Measurements from ENCODE around the gene RER1.

RER1 gene

GRCh38 chr1:2344121-2344681, 47.4 kb upstream of the RER1 start:
- Histone ChIP-seq H3K36me3 (ENCODE audit: insufficient read depth, low read length) (no peaks in the 10 kb centered on the region), H3K79me2 (ENCODE audit: insufficient read depth, low read length) (no peaks in the 10 kb centered on the region), H3K27me3 (ENCODE audit: insufficient read depth, low read length, poor library complexity) (no peaks in the 10 kb centered on the region), H4K20me1 (ENCODE audit: insufficient read depth, low read length) (0 out of 2 replicates have a peak, but pooled peaks cover 5% of the 10 kb centered on the region), H3K27ac (ENCODE audit: low read length) (no peak overlapping the region), H2AFZ (ENCODE audit: low read depth, low read length) (no peak overlapping the region), H3K9ac (ENCODE audit: low read depth, low read length) (no peak overlapping the region), H3K4me1 (ENCODE audit: insufficient read depth, low read length) (no peaks in the 10 kb centered on the region), H3K4me2 (ENCODE audit: insufficient read depth, low read length) (no peak overlapping the region), H3K9me3 (ENCODE audit: insufficient read depth, low read length, severe bottlenecking) (no peaks in the 10 kb centered on the region), H3K4me3 (ENCODE audit: low read depth in 1 of 2, low read length in 2 of 2) (no peak overlapping the region)
- no peak for ATAC-seq (ENCODE audit: insufficient read depth, low read depth)
- TF ChIP-seq CTCF (IDR thresholded peaks at IDR 0.05; ENCODE audit: borderline replicate concordance, extremely low read depth, low read length, poor library complexity, severe bottlenecking) (no peak), EZH2 (IDR thresholded peaks at IDR 0.05; ENCODE audit: borderline replicate concordance, low read depth, low read length, severe bottlenecking) (no peak)
- DNase-seq, result no peak

GRCh38 chr1:2344744-2345296, 46.8 kb upstream of the RER1 start:
- no peaks in the 10 kb centered on the region for H3K36me3 ChIP-seq (ENCODE audit: insufficient read depth, low read length)
- no peaks in the 10 kb centered on the region for H3K27me3 ChIP-seq (ENCODE audit: insufficient read depth, low read length, poor library complexity)
- no peak for ATAC-seq (ENCODE audit: insufficient read depth, low read depth)

GRCh38 chr1:2345297-2346075, 46.2 kb upstream of the RER1 start:
- Histone ChIP-seq H3K36me3 (ENCODE audit: insufficient read depth, low read length) (no peaks in the 10 kb centered on the region), H3K4me1 (ENCODE audit: insufficient read depth, low read length) (no peaks in the 10 kb centered on the region), H4K20me1 (ENCODE audit: insufficient read depth, low read length) (peaks cover under 1% of the 10 kb centered on the region; the same call in 1 of the 2 replicates), H3K9ac (ENCODE audit: low read depth, low read length) (no peak overlapping the region), H2AFZ (ENCODE audit: low read depth, low read length) (no peak overlapping the region), H3K4me2 (ENCODE audit: insufficient read depth, low read length) (no peak overlapping the region), H3K4me3 (ENCODE audit: low read depth in 1 of 2, low read length in 2 of 2) (no peak overlapping the region), H3K9me3 (ENCODE audit: insufficient read depth, low read length, severe bottlenecking) (no peaks in the 10 kb centered on the region), H3K27me3 (ENCODE audit: insufficient read depth, low read length, poor library complexity) (no peaks in the 10 kb centered on the region), H3K79me2 (ENCODE audit: insufficient read depth, low read length) (no peaks in the 10 kb centered on the region), H3K27ac (ENCODE audit: low read length) (no peak overlapping the region)
- no peak for TF ChIP-seq EZH2 (IDR thresholded peaks at IDR 0.05; ENCODE audit: borderline replicate concordance, low read depth, low read length, severe bottlenecking)
- no peak for TF ChIP-seq CTCF (IDR thresholded peaks at IDR 0.05; ENCODE audit: borderline replicate concordance, extremely low read depth, low read length, poor library complexity, severe bottlenecking)
- ATAC-seq (ENCODE audit: insufficient read depth, low read depth) (no peak), DNase-seq (no peak)

More at GRCh38 chr1:2344744-2345296, 46.8 kb upstream of the RER1 start:
- 0 out of 2 replicates have a peak, but pooled peaks cover 5% of the 10 kb centered on the region for H4K20me1 ChIP-seq (ENCODE audit: insufficient read depth, low read length)
- no peaks in the 10 kb centered on the region for H3K79me2 ChIP-seq (ENCODE audit: insufficient read depth, low read length)
- H3K9ac ChIP-seq (ENCODE audit: low read depth, low read length), result no peak overlapping the region
- H3K4me2 ChIP-seq (ENCODE audit: insufficient read depth, low read length), result no peak overlapping the region
- no peak for DNase-seq
- TF ChIP-seq CTCF (IDR thresholded peaks at IDR 0.05; ENCODE audit: borderline replicate concordance, extremely low read depth, low read length, poor library complexity, severe bottlenecking) (no peak), EZH2 (IDR thresholded peaks at IDR 0.05; ENCODE audit: borderline replicate concordance, low read depth, low read length, severe bottlenecking) (no peak)
- H3K27ac ChIP-seq (ENCODE audit: low read length), result no peak overlapping the region
- H3K4me1 ChIP-seq (ENCODE audit: insufficient read depth, low read length), result no peaks in the 10 kb centered on the region
- no peak overlapping the region for H2AFZ ChIP-seq (ENCODE audit: low read depth, low read length)
- H3K4me3 ChIP-seq (ENCODE audit: low read depth in 1 of 2, low read length in 2 of 2), result no peak overlapping the region
- H3K9me3 ChIP-seq (ENCODE audit: insufficient read depth, low read length, severe bottlenecking), result no peaks in the 10 kb centered on the region
